Neural progenitor cell (in vitro differentiated cells): Measurements from ENCODE around the gene RORB.

ENCODE experiments used
- CTCF ChIP-seq: fragments of 200-600 bp; sonication (generic); IDR thresholded peaks from 2 replicates; pipeline ENCODE4 v1.5.1; 2017; ENCODE audit warnings: antibody characterized with exemption, mild to moderate bottlenecking
- EZH2 ChIP-seq: fragments of 200-600 bp; sonication (generic); IDR thresholded peaks from 2 replicates; pipeline ENCODE4 v1.6.1; 2017; ENCODE audit warnings: antibody characterized with exemption, mild to moderate bottlenecking, moderate library complexity
- EZH2phosphoT487 ChIP-seq: fragments of 200-600 bp; sonication (generic); IDR thresholded peaks from 2 replicates; pipeline ENCODE4 v1.6.1; 2017; ENCODE audit warnings: antibody characterized with exemption

- TF ChIP-seq EZH2 (no peak), CTCF (no peak), EZH2phosphoT487 (peak; percentile 17)
These were observed at the start of gene RORB for GRCh38 chr9:74496819-74497747.
